Activated CD4-positive, alpha-beta T cell treated with anti-CD3 and anti-CD28 coated beads, Interleukin-2, amount 50 U/mL, for 4 hours (primary cell): ENCODE data around the gene PDE9A.
A peak's percentile ranks its signal among the peaks of the same experiment; 100 is the strongest.

Experiments used
- DNase-seq, 2 experiments: peaks; one replicate each; pipeline ENCODE4 v3.0.0-alpha.2; 2020

PDE9A gene

GRCh38 chr21:42673633-42674328, 20.4 kb downstream of the PDE9A start:
- no peak for DNase-seq

DNA sequence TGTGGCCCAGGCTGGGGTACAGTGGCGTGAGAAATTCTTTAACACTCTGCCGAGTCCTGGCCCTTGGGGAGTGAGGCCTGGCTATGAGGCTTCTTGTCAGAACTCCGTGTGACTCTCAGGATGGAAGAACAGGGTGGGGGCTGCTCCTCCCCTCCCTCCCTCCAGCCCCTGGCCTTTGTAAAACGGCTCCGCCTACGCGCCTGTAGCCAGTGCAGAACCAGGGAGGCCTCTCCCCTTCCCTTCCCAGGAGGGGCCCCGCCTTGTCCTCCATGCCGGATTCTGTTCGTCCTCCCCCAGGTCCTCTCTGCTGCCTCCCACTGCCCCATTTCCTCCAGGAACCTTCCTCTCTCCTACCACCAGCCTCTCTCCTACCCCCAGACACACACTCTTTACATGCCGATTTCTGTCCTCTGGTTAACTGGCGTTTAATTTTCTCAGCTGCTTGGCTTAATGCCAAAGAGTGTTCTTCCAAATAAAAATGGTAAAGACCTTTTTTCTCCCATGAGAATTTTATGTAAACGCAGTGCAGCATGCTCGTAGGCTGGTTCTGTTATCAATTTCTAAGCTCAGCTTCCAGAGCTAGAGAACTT, 21.0 kb downstream of the PDE9A start:
- no peak for DNase-seq

GRCh38 chr21:42675403-42675802, 22.0 kb downstream of the PDE9A start:
- no peak for DNase-seq

DNA sequence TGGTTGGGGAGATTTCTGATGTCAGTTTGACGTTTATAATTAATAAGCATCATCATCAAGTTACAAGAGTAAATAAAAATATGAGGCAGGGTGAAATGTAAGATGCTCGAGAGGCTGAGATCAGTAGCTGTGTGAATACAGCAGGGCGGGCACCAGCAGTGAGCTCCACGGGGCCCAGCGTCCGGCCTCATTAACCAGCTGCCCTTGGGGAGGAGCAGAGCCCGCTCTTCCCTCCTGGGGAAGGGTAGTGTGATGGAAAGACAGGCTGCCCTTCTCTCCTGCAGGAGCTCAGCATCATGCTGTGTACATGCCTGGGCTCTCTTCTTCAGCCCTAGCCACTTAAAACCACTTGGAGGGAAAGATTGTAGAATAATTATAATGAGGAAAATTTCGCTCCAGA, 23.4 kb downstream of the PDE9A start:
- DNase-seq, result no peak

- DNase-seq, result no peak
These were observed 24.2 kb downstream of the PDE9A start for GRCh38 chr21:42677339-42678321.

DNA sequence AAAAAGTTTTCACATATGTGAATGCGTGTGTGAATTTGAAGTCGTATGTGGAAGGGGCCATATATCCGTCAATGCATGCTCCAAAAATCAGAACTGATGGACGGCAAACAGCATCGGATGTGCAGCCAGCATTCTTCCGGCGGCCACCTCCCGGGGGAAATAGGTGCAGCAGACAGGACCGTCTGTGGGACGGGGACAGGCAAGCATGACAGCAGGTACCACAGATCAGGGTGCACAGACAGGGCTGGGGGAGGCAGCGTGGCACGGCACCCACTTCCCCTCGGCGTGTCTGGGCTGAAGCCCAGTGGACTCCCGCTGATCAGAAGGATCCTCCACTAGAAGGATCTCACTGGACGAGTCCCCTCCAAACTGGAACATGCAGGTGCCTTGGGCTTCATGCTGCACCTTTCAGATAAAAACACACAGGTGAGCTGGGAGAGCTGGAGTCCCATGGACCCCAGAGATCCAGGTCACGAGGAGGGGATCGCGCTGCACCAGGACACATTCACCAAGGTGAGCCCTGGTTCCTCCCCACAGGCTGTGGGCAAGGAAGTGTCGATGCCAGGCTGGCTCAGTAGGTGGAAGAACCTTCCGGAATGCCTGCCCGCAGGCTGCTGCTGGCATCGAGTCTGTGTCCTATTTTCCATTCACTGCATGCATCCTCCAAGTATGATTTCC, 25.3 kb downstream of the PDE9A start:
- DNase-seq, result no peak

DNA sequence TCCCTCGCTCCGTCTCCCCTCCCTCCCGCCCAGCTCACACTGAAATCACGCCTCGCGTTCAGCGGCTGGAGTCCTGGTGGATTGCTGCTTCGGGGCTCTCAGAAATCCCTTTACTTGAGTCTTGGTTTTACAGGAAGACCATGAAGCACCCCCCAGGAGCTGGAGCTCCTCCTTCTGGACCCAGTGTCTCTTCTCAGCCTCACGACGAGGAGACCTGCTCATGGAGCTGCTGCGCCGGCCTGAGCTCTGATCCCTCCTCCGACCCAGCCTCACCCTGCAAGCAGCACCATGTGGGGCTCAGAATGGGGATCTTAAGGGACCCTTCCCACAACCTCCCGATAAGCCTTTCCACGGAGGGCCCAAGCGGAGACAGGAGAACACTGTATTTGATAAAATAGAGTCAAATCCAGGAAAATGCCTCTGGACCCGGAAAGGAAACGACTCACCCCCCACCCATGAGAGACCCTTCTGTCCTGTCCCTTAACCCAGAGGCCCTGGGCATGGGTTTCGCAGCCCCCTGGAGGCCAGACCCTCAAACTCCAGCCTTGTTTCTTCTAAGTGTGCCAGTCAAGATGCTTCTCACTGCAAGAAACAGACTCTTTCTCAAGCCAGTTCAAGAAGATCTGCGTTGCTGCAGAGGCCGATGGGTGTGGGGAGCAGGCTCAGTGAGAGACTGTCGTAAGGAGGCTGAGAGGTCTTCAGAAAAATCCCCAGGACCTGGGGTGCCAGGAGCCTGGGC, 26.1 kb downstream of the PDE9A start:
- no peak for DNase-seq

DNA sequence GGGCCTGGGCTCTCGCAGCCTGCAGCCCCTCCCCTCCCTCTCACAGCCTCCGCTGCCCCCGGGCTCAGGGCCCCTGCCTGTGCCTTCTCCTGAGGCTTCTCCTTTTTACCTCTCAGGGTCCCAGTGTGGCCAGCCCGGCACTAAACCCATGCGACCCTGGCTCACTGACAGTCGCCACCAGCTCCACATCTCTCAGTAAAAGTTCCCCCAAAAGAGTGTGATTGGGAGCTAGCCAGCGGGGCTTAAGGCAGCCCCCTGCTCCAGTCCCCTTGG, 26.6 kb downstream of the PDE9A start:
- DNase-seq, result no peak

DNA sequence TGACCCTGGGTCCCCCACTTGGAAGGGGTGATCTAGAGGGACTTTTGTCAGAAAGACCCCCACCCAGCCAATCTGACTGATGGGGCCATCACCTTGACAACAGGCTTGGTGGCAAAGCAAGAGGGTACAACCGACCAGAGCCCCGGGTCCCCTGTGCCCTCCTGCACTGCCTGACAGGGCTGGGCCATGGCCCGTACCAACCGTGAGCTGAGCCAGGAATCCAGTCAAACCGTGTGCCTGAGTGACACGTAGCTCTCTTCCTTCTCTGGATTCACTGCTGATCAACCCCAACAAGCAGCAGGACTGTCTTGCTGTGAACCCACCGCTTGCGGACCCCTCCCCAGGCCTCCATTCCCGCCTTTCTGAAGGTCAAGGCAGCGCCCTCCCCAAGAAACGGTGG, 27.0 kb downstream of the PDE9A start:
- no peak for DNase-seq

DNA sequence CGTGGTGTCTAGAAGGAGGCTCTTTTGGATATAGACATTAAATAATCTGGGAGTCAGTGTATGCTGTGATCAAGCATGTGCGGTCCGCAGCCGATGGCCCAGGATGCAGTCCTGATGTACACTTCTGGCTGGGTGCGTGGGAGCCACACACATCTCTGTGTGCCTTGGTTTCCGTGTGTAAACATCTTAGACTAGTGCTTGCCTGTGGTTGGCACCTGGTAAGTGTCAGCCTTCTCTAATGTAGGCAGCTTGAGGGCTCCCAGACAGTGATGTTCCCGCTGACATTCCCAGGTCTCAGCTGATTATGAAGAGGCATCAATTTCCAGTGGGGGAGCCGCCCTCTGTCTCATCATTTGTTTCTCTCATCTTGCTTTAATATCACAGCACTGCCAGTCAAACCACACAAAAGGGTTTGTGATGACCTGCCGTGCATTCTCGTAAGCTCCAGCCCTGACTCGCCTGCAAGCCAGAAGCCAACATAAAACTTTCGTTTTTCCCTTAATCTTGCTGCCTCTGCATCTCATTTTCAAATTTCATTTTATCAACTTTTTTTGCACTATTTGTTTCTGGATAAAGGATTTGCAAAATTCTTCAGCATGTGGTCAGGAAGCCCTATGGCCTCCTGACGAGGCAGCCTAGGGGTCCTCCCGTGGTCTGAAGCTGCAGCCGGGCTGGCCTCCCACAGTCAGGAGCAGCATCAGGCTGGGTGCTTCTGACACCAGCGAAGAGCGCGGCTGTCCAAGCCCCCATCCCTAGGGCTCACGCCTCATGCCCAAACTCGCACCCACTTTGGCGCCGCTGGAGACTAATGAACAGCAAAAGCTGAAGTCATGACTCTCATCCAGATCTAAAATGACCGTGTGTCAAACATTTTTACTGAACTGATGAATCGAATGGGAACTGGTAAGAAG, 28.1 kb downstream of the PDE9A start:
- no peak for DNase-seq

DNA sequence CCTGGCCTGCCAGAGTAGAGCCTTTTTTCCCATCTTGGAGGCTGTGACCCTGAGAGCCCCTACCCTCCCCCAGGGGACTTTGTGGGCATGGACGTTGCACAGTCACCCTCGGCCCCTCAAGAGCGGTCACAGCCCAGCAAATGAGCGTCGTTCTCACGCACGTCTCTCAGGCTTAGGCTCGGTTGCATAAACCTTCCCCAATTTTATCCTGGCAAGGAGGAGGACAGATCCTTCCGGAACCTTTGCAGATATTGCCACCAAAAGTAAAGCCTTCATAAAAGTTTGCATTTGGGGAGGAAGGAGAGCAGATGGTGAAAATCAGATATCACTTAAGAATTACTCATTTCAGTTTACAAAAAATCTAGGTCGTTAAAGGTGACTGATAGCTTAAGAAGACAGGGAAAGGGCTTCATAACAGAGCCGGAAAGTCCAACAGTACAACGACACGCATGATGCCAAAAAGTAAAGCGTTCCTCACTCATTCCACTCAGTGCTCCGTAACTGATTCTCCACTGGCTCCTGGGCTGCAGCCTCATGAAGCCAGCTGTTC, 29.3 kb downstream of the PDE9A start:
- no peak for DNase-seq

- no peak for DNase-seq
These were observed 30.1 kb downstream of the PDE9A start for GRCh38 chr21:42683371-42684108.

- peak; percentile 35 to 36 for DNase-seq
These were observed 30.9 kb downstream of the PDE9A start for GRCh38 chr21:42684109-42684916.

DNA sequence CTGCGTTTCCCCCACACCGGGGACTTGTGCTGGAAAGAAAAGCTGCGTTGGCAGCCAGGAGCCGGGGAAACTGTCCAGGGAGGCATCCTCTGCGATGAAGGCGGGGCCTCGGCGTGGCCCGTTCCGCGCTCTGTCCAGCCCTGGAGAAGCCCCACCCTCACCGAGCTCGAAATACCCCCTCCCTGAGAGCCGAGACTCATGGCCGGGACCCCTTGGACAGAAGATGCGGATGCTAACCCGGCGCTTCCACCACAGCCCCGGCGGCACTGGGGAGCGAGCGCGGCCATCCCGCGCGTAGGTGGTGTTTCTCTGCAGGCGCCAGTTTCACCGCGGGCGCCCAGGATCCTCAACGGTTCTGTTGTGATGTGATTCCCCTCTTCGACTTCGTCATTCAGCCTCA, 31.6 kb downstream of the PDE9A start:
- DNase-seq, result no peak

DNA sequence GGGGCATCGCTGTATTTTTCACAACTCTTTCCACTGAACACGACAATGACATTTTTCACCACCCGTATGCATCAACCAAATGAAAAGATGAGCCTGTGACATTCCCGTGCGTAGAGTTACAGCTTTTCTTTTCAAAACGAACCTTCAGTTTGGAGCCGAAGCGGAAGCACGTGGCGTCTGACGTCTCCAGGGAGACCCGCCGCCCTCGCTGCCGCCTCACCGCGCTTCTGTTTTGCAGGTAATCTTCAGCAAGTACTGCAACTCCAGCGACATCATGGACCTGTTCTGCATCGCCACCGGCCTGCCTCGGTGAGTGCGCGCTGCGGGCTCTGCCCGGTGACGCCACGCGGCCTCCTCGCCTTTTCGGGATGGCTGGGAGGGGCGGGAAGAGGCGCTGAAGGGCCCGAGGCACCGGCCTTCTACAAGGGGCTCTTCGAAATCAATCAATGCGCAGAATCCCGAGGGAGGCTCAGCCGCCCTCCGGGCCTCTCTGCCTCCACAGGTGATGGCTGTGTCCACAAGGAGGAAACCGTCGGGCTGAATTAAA, 32.6 kb downstream of the PDE9A start:
- DNase-seq, result no peak

DNA sequence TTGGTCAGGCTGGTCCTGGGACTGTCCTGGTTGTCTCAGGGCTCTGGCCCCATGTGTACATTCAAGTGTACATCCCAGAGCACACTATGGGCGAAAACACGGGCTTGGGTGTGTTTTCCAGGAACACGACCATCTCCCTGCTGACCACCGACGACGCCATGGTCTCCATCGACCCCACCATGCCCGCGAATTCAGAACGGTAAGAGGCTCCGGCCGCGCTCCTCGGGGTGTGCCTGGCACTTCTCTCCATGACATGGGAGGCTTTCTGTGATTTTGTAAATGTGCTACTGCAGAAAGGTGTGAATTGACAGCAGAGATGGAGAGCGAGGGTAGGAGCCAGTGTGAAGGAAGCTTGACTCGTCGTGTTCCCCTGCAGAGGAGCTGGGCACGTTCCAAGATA, 34.4 kb downstream of the PDE9A start:
- no peak for DNase-seq

DNA sequence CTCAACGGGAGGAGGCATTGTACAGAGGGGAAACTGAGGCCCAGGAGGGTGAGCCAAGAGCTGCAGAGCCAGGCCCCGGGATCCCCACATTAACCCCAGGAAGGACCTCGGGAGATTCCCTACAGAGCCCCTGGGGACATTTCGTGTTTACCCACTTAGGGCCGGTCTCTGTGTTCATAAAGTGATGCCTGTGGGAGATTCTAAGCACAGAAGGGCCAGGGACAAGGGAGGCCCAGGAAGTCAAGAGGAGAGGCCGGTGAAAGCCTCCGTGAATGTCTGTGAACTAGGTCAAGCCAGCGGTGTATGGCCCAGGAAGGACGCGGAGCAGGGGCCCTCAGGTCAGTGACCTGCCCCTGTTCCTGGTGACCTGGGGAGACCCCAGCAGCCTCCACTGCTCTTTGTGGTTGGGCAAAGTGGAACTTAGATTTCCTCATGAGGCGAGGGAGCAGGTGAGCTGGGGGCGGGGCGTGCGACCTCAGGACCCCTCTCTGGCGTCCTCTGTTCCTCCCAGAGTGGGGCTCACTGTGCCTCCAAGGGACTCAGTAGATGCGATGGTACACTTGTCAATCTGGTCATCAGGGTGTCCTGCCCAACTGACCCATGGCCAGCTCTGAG, 34.9 kb downstream of the PDE9A start:
- DNase-seq, result no peak

DNA sequence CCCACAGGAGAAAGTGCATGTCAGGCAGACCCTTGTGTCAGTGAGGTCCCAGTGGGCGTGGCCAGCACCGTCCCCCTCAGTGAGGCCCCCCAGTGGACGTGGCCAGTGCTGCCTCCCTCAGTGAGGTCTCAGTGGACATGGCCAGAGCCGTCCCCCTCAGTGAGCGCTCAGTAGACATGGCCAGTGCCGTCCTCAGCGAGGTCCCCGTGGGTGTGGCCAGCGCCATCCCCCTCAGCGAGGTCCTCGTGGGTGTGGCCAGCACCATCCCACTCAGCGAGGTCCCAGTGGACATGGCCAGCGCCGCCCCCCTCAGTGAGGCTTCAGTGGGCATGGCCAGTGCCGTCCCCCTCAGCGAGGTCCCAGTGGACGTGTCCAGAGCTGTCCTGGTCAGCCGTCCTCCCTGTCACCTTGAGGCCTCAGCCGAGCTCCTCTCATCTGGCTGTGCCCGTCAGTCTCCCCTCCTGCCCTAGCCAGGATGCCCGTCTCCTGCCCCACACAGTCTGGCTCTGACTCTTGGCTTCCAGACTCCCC, 35.5 kb downstream of the PDE9A start:
- DNase-seq, result no peak

GRCh38 chr21:42690586-42690985, 37.2 kb downstream of the PDE9A start:
- no peak for DNase-seq
